Measurements from ENCODE around the gene NPAS3.
A peak's percentile ranks its signal among the peaks of the same experiment; 100 is the strongest.

NPAS3 gene

GRCh38 chr14:33588771-33589170 lies 650.1 kb downstream of the NPAS3 start:
- TF ChIP-seq, protein P1, sequence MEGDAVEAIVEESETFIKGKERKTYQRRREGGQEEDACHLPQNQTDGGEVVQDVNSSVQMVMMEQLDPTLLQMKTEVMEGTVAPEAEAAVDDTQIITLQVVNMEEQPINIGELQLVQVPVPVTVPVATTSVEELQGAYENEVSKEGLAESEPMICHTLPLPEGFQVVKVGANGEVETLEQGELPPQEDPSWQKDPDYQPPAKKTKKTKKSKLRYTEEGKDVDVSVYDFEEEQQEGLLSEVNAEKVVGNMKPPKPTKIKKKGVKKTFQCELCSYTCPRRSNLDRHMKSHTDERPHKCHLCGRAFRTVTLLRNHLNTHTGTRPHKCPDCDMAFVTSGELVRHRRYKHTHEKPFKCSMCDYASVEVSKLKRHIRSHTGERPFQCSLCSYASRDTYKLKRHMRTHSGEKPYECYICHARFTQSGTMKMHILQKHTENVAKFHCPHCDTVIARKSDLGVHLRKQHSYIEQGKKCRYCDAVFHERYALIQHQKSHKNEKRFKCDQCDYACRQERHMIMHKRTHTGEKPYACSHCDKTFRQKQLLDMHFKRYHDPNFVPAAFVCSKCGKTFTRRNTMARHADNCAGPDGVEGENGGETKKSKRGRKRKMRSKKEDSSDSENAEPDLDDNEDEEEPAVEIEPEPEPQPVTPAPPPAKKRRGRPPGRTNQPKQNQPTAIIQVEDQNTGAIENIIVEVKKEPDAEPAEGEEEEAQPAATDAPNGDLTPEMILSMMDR (IDR thresholded peaks at IDR 0.05; ENCODE audit: insufficient read depth, low read depth, low read length, missing control alignments) = no peak

GRCh38 chr14:33589334-33589733 lies 650.7 kb downstream of the NPAS3 start:
- TF ChIP-seq, protein P1 (IDR thresholded peaks at IDR 0.05; ENCODE audit: insufficient read depth, low read depth, low read length, missing control alignments) = no peak
- DNase-seq (ENCODE audit: low read depth) = peak; percentile 99

More at GRCh38 chr14:33588771-33589170, 650.1 kb downstream of the NPAS3 start:
- peak; percentile 61 for DNase-seq (ENCODE audit: low read depth)
- H3K4me3 ChIP-seq (ENCODE audit: low read length) = no peak overlapping the region

DNA sequence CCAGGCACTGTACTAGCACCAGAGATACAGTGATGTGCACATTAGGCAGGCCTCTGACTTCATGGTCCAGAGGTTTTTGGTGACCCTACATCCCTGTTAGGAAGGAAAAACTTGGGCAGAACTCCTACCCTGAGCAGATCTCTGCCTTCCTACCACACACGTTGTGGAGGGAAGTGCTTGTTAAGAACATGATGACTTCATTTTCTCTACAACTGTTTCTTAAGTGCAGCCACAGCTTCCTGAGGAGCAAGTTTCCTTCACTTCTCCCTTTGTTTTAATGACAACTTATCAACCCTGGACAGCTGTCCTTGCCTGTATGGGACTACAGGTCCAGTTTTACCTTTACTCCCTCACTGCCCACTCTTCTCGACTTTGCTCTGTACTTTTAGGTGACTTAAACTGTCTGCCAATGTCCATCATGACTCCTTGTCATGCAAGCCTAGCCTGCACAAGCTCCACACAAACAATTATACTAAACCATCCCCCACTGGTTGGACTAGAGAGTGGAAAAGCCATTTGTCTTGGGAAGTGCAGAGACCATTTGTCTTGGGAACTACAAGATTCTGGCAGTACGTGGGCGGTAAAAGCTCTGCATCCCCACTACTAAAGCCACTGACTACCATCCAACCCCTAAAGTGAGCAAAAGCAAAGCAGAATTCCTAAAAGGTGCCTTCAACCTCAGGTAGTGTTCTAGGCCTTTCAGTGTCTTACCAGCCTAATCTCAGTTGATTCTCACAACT lies 652.4 kb downstream of the NPAS3 start:
- no peak for DNase-seq (ENCODE audit: low read depth)
- TF ChIP-seq, protein P1 (IDR thresholded peaks at IDR 0.05; ENCODE audit: insufficient read depth, low read depth, low read length, missing control alignments) = no peak
- H3K4me3 ChIP-seq (ENCODE audit: low read length) = no peak overlapping the region

More at GRCh38 chr14:33589334-33589733, 650.7 kb downstream of the NPAS3 start:
- no peak overlapping the region for H3K4me3 ChIP-seq (ENCODE audit: low read length)

DNA sequence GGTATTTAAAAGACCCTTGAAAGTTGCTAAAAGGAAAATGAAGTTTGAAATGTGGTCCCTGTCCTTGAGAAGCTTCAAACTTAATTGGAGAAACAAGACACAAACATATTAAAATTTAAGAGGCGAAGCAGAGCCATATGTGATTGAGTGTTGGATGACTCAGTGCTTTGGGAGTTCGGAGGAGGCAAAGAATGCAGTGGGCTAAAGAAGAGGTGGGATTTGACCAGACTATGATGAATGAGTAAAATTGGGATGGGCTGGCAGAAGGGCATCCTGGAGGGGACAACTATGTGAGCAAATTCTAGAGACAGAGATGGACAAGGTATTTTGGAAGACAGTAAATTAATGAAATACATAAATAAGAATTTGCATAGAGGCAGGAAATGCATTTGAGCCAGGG lies 653.6 kb downstream of the NPAS3 start:
- H3K4me3 ChIP-seq (ENCODE audit: low read length) = no peak overlapping the region
- TF ChIP-seq, protein P1 (IDR thresholded peaks at IDR 0.05; ENCODE audit: insufficient read depth, low read depth, low read length, missing control alignments) = no peak
- DNase-seq (ENCODE audit: low read depth) = peak; percentile 15

DNA sequence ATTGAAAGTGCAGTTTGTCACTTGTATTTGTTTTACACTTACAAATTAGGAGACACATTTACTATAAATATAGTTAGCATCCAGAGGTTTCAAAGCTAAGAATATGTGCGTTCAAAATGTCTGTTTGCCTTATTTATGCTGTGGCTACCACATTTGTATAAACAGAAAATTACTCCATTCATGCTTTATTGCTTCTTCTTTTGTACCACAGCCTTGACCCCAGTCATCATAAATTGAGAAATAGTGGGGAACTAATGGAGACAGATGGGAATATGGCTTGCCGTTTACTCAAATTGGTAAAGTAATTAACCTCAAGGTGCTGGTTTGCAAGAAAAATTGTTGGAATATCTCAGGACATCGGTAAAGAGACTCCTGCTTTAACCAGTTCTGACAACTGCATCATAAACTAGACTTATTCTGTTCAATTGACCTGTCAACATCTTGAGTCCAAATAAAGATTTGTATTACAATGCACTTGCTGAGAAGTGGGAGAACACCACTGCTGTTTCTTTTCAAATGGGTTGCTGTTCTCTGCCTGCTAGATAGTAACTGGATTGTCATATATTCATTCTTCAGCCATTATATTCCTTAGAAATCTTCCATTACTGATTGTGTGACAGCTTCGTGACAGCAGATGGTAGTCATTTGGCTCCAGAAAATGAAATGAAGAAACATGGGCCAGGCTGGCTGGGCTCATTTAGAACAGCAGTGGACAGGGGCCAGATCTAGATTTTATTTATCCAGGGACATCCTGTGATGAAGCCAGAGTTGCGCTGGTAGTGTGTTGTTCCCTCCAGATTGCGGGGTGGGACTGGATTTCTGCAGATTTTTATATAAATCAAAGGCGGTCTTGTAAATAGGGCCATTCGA lies 657.8 kb downstream of the NPAS3 start:
- no peak overlapping the region for H3K4me3 ChIP-seq (ENCODE audit: low read length)
- TF ChIP-seq, protein P1 (IDR thresholded peaks at IDR 0.05; ENCODE audit: insufficient read depth, low read depth, low read length, missing control alignments) = no peak
- no peak for DNase-seq (ENCODE audit: low read depth)

GRCh38 chr14:33598582-33598981 lies 659.9 kb downstream of the NPAS3 start:
- DNase-seq (ENCODE audit: low read depth) = no peak
- H3K4me3 ChIP-seq (ENCODE audit: low read length) = no peak overlapping the region
- TF ChIP-seq, protein P1 (IDR thresholded peaks at IDR 0.05; ENCODE audit: insufficient read depth, low read depth, low read length, missing control alignments) = no peak

All from epithelial cell of esophagus (primary cell).